Lung (tissue), 12 donors: ENCODE data around the gene RALGPS2. TPM values are rescaled to one million over a fixed set of nuclear protein-coding genes. Genes with fewer than 3 reads are reported as not detected.
A peak's percentile ranks its signal among the peaks of the same experiment; 100 is the strongest.

Experiments
- ATAC-seq: fragments of 200-7000 bp; cut with Tn5 transposase; one replicate; pipeline ENCODE4 v1.9.1; 2020; ENCODE audit warnings: moderate number of reproducible peaks; ENCODE audit not compliant: insufficient read depth, low FRiP score
- DNase-seq, 3 donors: peaks; one replicate each; pipeline ENCODE4 v3.0.0-alpha.2; 2013 to 2017
- H3K27ac ChIP-seq, 2 donors: one replicate each; pipeline ENCODE4 v1.5.1; 2013; ENCODE audit warnings: mild to moderate bottlenecking in 2 of 2, moderate library complexity in 2 of 2, control low read depth in 1 of 2, inconsistent platforms in 1 of 2, low read depth in 1 of 2, low read length in 1 of 2
- H3K27me3 ChIP-seq, 3 donors: one replicate each; pipeline ENCODE4 v1.5.1; 2013; ENCODE audit warnings: low read length in 2 of 3; ENCODE audit not compliant: control insufficient read depth in 3 of 3, insufficient read depth in 3 of 3
- H3K36me3 ChIP-seq, 4 donors: one replicate each; pipeline ENCODE4 v1.5.1; 2013; ENCODE audit warnings: low read length in 4 of 4, mild to moderate bottlenecking in 1 of 4, moderate library complexity in 1 of 4; ENCODE audit not compliant: control insufficient read depth in 4 of 4, insufficient read depth in 4 of 4
- H3K4me1 ChIP-seq, 5 donors: one replicate each; pipeline ENCODE4 v1.5.1; 2013; ENCODE audit warnings: low read length in 5 of 5, mild to moderate bottlenecking in 2 of 5, moderate library complexity in 1 of 5; ENCODE audit not compliant: control insufficient read depth in 5 of 5, insufficient read depth in 5 of 5
- H3K4me3 ChIP-seq: one replicate; pipeline ENCODE4 v1.5.1; 2013; ENCODE audit warnings: mild to moderate bottlenecking, control low read depth, moderate library complexity
- H3K9ac ChIP-seq, 2 donors: one replicate each; pipeline ENCODE4 v1.5.1; 2013; ENCODE audit warnings: low read length in 2 of 2, control low read depth in 1 of 2; ENCODE audit not compliant: insufficient read depth in 1 of 2
- H3K9me3 ChIP-seq, 4 donors: one replicate each; pipeline ENCODE4 v1.5.1; 2013; ENCODE audit warnings: low read length in 3 of 4, mild to moderate bottlenecking in 1 of 4, moderate library complexity in 1 of 4; ENCODE audit not compliant: control insufficient read depth in 4 of 4, insufficient read depth in 3 of 4
- CTCF ChIP-seq: IDR thresholded peaks from 2 replicates; pipeline ENCODE4 v1.5.1; 2012; ENCODE audit warnings: mild to moderate bottlenecking; ENCODE audit errors: control extremely low read depth, extremely low read depth
- WGBS, 2 donors: extraction: QIAGEN DNeasy Blood & Tissue Kit; methylation state at CpG; one replicate each; pipeline ENCODE4 v1.1.7; 2013; 5-methylcytosine and 5-hydroxymethylcytosine counted together
- polyA plus RNA-seq, 2 donors: library from polyadenylated mRNA; stranded (reverse); fragments of 200-250 nt; gene quantifications; one replicate each; pipeline ENCODE4 v1.2.1, GENCODE V29; 2013
- total RNA-seq, 2 donors: library from RNA; depleted of rRNA in 1 of 2; stranded (reverse); fragments of >200 nt in 1 of 2; gene quantifications; one replicate each; pipeline ENCODE4 v1.2.1, GENCODE V29; 2014 to 2021
- donor health status: control.
- donor health status: control.
- donor health status: Bipolar disorder and iron deficiency.
- donor health status: healthy.
- donor health status: DM: yes; HTN: yes; CAD: no.

Gene RALGPS2
- total and polyA plus RNA-seq, 4 donors: 1.2 to 33.2 (median 5.1) TPM

DNA sequence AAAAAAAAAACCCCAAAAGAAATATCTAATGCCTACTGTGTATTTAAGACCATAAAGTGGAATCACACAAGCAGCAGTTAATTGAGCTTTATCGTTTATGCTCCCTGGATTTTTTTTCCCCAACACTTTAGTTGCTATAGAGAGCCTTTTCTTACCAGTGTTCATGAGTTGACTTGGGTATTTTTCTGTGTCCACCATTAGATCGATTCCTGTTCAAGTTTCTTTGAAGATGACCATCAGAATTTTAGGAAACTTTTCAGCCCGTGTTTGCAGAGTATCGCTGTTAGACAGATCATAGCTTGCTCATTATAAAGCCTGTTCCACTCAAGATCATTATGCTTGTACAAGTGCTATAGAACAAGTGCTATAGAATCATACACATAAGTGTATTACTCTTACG is 1.5 kb downstream of the RALGPS2 start:
- H3K27ac ChIP-seq: peak overlapping the region in 1 of 2 donors; percentile 41

DNA sequence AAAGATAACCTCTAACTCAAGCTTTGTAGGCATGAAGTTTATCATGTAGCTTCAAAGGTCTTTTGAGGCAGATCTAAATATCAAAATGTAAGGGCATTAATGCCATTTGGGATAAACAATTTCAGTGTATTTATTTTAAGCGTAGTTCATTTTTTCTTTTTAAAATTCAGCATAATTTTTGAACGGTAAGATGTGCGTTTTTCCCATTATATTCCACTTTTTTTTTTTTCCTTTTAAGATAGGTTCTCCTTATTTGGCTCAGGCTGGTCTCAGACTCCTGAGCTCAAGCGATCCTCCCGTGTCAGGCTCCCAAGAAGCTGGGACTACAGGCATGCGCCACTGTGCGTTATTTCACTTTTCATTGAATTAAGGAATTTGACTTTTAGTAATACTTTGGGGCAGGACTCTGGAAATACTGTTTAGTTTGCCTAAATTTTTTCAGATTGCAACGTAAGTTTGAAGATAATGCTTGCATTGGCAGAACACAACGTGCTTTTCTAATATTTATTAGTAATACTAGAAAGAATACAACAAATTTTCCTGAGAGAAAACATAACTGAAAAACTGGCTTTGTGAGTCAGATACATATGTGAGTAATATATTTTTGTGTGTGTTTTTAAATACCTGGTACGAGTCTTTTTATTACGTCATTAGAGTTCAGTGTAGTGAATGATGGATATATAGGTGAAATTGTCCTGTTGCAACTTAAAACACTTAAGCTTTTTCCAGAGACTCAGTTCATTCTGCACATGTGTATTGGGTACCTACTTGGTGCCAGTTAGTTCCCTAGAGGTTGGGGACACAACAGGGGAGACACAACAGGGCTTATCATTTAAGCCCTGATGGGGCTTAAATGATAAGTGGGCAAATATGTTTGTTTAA is 2.2 kb downstream of the RALGPS2 start:
- peaks cover 0 to 20% (median 0%) of the 10 kb centered on the region in 5 donors for H3K4me1 ChIP-seq
- no peak for DNase-seq
- no peaks in the 10 kb centered on the region for H3K36me3 ChIP-seq
- H3K27me3 ChIP-seq: no peaks in the 10 kb centered on the region
- no peak for TF ChIP-seq CTCF
- ATAC-seq: no peak
- H3K4me3 ChIP-seq: no peak overlapping the region
- H3K27ac ChIP-seq: no peak overlapping the region
- H3K9me3 ChIP-seq: no peaks in the 10 kb centered on the region
- no peak overlapping the region for H3K9ac ChIP-seq
- WGBS, 2 donors: 80 to 88% methylated on average over 11 of the region's 11 CpGs

More for the DNA sequence above, 1.5 kb downstream of the RALGPS2 start:
- Histone ChIP-seq H3K4me3 (no peak overlapping the region), H3K9me3 (no peaks in the 10 kb centered on the region), H3K9ac (no peak overlapping the region), H3K36me3 (no peaks in the 10 kb centered on the region), H3K4me1 (peaks cover 0 to 20% (median 0%) of the 10 kb centered on the region in 5 donors), H3K27me3 (no peaks in the 10 kb centered on the region)
- 27 to 33% methylated on average over 5 of the region's 5 CpGs for WGBS, 2 donors
- TF ChIP-seq CTCF: no peak
- ATAC-seq: no peak
- peak in 1 of 3 donors; percentile 43 for DNase-seq

GRCh38 chr1:178733972-178734371 is 8.9 kb downstream of the RALGPS2 start:
- DNase-seq (no peak), ATAC-seq (no peak)
- Histone ChIP-seq H3K27me3 (no peaks in the 10 kb centered on the region), H3K4me1 (peaks cover 0 to 2% (median 0%) of the 10 kb centered on the region in 5 donors), H3K27ac (no peak overlapping the region), H3K9ac (no peak overlapping the region), H3K36me3 (peaks cover 0 to 2% (median 0%) of the 10 kb centered on the region in 4 donors), H3K9me3 (no peaks in the 10 kb centered on the region), H3K4me3 (no peak overlapping the region)
- WGBS, 2 donors: 95% methylated on average over 5 of the region's 5 CpGs
- no peak for TF ChIP-seq CTCF
